Activated CD4-positive, CD25-positive, alpha-beta regulatory T cell treated with anti-CD3 and anti-CD28 coated beads, Interleukin-2, amount 50 U/mL, for 24 hours (primary cell): ENCODE data around the gene PLEKHN1.
"Not testable (repeated sequence)": the region's sequence is repeated elsewhere in the genome, so short reads cannot be mapped to it uniquely, and the experiment has no call there.

Source experiments
- ATAC-seq, 2 donors: fragments of 150-1000 bp; cut with Tn5 transposase; one replicate each; pipeline ENCODE4 v1.10.0; 2021; ENCODE audit warnings: mild to moderate bottlenecking in 1 of 2, moderate library complexity in 1 of 2

Gene PLEKHN1

DNA sequence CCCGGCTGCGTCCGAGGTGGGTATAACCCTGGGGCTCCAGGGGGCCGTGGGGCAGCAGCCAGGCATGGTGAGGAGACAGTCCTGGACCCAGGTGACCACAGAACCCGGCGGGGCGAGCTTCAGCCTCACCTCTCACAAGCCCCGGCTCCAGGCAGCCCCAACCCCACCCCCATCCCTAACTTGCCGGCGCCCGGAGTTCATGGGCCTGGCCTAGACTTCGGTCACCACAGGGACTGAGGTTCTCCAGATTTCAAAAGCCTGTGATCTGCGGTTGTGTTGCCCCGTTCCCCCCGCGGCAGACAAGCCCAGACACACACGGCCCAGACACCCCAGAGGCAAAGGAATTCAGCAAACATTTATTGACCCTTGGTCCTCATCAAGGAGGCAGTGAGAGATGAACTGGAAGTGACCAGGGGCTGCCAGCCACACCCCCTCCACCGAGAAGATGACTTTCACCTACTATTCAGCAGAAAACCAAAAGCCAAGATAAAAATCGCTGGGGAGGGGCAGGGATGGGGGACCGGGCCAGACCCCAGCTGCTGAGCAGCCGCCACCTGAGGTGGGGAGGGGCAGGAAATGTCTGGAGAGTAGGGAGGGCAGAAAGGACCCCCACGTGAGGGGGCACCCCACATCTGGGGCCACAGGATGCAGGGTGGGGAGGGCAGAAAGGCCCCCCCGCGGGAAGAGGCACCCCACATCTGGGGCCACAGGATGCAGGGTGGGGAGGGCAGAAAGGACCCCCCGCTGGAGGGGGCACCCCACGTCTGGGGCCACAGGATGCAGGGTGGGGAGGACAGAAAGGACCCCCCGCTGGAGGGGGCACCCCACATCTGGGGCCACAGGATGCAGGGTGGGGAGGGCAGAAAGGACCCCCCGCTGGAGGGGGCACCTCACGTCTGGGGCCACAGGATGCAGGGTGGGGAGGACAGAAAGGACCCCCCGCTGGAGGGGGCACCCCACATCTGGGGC, 29.7 kb downstream of the PLEKHN1 start:
- no peak for ATAC-seq

- no peak for ATAC-seq
Measured at GRCh38 chr1:996851-997712, 30.8 kb downstream of the PLEKHN1 start.

DNA sequence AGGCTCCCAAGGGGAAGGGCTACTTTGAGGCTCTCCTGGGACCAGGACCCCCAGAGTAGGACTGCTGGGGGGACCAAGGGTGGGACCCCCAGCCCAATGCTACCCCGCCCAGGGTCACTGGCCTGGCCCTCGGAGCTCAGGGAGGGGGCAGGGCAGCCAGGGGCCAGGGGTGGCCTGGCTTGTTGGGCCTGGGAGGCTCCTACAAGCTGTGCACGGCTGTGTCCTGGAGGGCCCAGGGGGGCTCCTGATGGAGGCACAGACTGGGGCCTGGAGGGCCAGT, 31.4 kb downstream of the PLEKHN1 start:
- no peak for ATAC-seq

- ATAC-seq = no peak
Measured at GRCh38 chr1:997993-998744, 31.9 kb downstream of the PLEKHN1 start.

GRCh38 chr1:998745-998994, 32.4 kb downstream of the PLEKHN1 start:
- ATAC-seq = no peak

- ATAC-seq = no peak
Measured at GRCh38 chr1:998995-999724, 32.9 kb downstream of the PLEKHN1 start.

DNA sequence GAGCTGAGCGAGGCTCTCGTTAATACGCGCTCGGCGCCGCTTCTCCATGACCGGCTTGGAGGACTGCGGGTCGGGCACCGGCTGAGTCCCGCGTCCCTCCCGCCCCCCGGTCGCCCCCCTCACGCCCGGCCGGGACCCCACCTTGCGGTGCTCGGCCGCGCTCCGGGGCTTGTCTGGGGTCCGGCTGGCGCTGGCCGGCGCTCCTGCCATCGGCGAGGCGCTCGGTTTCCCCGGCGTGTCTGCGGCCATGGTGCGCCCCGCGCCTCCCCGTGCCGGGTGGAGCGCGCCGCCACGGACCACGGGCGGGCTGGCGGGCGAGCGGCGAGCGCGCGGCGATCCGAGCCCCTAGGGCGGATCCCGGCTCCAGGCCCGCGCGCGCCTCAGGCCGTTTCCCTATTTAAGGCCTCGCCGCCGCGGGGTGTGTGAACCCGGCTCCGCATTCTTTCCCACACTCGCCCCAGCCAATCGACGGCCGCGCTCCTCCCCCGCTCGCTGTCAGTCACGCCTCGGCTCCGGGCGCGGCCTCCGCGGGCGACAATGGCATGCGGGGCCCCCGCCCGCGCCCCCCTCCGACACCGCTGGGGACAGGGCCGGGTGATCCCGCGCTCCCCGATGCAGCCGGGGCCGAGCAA, 33.6 kb downstream of the PLEKHN1 start, which contains the start of gene HES4:
Gene HES4 (minus strand): TSS at position 373 of the 632 bp plus-strand sequence. CDS start 124 bp downstream, at position 249.
- ATAC-seq = peak; percentile 63 to 68

DNA sequence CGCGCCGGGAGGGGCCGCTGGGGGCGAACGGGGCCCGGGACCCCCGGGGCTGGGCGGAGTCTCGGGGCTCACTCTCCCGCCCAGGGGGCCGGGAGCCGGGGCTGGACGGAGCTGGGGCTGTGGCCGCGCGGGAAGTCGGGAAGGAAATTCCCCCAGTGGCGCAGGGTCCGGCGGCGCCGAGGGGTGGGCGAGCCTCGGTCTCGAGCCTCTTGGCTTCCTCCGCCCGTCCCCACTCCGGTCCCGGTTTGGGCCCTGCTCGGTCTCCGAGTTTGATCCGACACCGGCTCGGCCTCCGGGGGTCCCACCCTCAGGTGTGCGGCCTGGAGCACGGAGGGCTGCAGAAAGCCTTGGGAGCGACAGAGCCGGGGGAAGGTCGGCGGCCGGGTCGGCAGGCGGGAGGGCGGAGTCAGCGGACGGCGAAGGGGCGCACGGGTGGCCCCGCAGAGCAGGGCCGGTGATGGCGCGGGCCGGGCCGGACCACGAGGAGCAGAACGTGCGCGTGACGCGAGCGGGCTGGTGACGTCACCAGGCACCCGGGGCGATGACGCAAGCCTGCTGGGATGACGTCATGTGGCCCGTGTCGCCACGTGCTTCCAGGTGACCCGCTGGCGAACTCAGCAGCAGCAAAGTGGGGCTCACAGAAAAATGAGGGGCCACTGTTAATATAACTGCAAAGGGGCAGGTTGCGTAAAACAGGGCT, 34.2 kb downstream of the PLEKHN1 start:
- peak in 1 of 2 donors; percentile 25 for ATAC-seq

- no peak for ATAC-seq
Measured at GRCh38 chr1:1001057-1001783, 34.9 kb downstream of the PLEKHN1 start.

- ATAC-seq = no peak
Measured at GRCh38 chr1:1003618-1004419, 37.5 kb downstream of the PLEKHN1 start.

GRCh38 chr1:1004420-1004779, 38.1 kb downstream of the PLEKHN1 start:
- ATAC-seq = no peak

DNA sequence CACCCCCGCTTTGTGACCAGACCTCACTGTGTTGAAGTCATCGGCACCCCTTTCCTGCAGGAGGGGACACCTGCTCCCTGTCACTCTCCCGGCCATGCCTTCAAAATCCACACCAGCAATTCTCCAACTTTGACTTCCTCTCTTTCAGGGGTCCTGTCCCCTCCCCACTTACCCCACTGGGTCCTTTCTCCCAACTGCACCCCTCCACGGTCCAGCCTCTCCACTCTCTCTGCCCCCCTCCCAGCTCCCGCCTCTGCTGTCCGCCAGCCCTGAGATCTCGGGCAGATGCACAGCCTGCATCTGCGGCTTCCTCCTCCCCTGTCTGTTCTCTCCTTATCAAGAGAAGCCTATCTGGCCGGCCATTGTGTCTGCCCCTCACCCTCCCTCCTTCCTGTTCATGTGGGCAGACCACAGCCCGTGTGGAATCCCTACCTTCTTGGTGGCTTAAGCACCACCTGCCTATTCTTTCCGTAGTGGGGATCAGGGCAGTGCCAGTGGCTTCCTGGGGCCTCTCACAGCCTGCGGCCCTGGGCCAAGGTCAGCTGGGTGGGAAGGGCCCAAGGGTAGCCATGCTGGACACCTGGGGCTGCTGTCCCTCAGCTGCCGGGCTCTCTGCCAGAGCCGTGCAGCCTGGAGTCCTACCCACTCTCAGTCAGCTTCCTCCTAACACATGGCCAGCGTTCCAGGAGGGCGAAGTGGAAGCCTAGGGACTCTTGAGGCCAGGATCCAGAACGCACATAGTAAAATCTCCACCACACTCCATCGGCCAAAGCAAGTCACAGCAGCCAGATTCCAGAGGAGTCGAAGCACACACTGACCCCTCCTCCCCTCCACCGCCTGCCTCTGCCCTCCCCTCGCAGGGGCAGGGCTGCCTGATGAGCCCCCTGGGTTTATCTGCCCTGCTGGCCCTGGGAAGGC, 38.8 kb downstream of the PLEKHN1 start:
- no peak for ATAC-seq

DNA sequence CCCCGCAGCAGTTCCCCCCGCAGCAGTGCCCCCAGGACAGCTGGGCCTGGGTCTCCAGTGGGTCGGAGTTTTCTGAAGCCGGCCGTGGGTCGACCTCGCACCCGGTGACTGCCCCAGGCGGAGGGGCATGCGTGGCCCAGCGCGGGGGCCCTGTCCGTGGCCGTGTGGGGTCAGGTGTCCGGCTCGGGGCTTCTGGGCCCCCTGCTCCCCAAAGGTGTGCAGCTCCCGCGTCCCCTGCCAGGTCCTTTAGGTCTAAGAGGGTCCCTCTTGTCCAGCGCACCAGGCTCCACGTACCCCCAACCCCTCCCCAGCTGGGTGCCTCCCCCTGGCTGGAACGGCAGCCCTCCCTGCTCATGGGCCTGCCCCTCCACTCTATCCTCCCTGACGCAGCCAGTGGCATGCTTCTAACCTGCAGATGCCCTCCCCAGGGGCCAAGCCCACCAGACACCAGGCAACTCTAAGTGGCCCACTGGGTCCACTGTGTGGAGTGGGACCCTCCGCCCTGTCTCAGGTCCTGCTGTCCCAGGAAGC, 39.6 kb downstream of the PLEKHN1 start:
- no peak for ATAC-seq

- ATAC-seq = no peak
Measured at GRCh38 chr1:1006305-1007159, 40.2 kb downstream of the PLEKHN1 start.

GRCh38 chr1:1010131-1010530, 43.8 kb downstream of the PLEKHN1 start:
- not testable (repeated sequence) for ATAC-seq

GRCh38 chr1:1011396-1011949, 45.2 kb downstream of the PLEKHN1 start:
- no peak for ATAC-seq

DNA sequence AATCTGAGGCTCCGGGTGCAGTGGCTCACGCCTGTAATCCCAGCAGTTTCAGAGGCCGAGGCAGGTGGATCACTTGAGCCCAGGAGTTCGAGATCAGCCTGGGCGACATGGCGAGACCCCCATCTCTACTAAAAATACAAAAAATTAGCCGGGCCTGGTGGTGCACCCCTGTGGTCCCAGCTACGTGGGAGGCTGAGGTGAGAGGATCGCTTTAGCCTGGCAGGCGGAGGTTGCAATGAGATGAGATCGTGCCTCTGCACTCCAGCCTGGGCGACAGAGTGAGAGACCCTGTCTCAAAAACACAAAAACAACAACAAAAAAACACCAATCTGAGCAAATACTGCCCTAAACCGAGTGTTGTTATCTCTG, 46.4 kb downstream of the PLEKHN1 start:
- ATAC-seq = not testable (repeated sequence)
